HG03558 (cell line): ENCODE measurements around the gene SLC5A12.
A peak's percentile ranks its signal among the peaks of the same experiment; 100 is the strongest.
"Not testable (repeated sequence)": the region's sequence is repeated elsewhere in the genome, so short reads cannot be mapped to it uniquely, and the experiment has no call there.

Experiments used
- ATAC-seq: cut with Tn5 transposase; IDR thresholded peaks from one replicate; pipeline ENCODE4 v1.9.1; 2021; ENCODE audit warnings: moderate number of reproducible peaks; ENCODE audit not compliant: unreplicated experiment; ENCODE audit errors: extremely low read depth

SLC5A12 gene

GRCh38 chr11:26665036-26665435, 56.8 kb downstream of the SLC5A12 start:
- no peak for ATAC-seq

- no peak for ATAC-seq
Measured at GRCh38 chr11:26662916-26663315, 58.9 kb downstream of the SLC5A12 start.

GRCh38 chr11:26655287-26655686, 66.6 kb downstream of the SLC5A12 start:
- no peak for ATAC-seq

GRCh38 chr11:26651916-26652315, 69.9 kb downstream of the SLC5A12 start:
- ATAC-seq: no peak

GRCh38 chr11:26649884-26650283, 72.0 kb downstream of the SLC5A12 start:
- ATAC-seq: peak; percentile 95

GRCh38 chr11:26643314-26643713, 78.5 kb downstream of the SLC5A12 start:
- ATAC-seq: not testable (repeated sequence)

GRCh38 chr11:26632691-26633159, 89.1 kb downstream of the SLC5A12 start:
- no peak for ATAC-seq

GRCh38 chr11:26626346-26626745, 95.5 kb downstream of the SLC5A12 start:
- ATAC-seq: no peak

- ATAC-seq: no peak
Measured at GRCh38 chr11:26623076-26623659, 98.7 kb downstream of the SLC5A12 start.

- ATAC-seq: no peak
Measured at GRCh38 chr11:26622181-26622580, 99.7 kb downstream of the SLC5A12 start.

GRCh38 chr11:26621132-26621531, 100.7 kb downstream of the SLC5A12 start:
- no peak for ATAC-seq

GRCh38 chr11:26620282-26621045, 101.4 kb downstream of the SLC5A12 start:
- no peak for ATAC-seq

GRCh38 chr11:26618441-26618840, 103.4 kb downstream of the SLC5A12 start:
- no peak for ATAC-seq
